ENCODE data around the gene SYNPO2L.
"Not testable (repeated sequence)": the region's sequence is repeated elsewhere in the genome, so short reads cannot be mapped to it uniquely, and the experiment has no call there.

- TF ChIP-seq, protein P1, sequence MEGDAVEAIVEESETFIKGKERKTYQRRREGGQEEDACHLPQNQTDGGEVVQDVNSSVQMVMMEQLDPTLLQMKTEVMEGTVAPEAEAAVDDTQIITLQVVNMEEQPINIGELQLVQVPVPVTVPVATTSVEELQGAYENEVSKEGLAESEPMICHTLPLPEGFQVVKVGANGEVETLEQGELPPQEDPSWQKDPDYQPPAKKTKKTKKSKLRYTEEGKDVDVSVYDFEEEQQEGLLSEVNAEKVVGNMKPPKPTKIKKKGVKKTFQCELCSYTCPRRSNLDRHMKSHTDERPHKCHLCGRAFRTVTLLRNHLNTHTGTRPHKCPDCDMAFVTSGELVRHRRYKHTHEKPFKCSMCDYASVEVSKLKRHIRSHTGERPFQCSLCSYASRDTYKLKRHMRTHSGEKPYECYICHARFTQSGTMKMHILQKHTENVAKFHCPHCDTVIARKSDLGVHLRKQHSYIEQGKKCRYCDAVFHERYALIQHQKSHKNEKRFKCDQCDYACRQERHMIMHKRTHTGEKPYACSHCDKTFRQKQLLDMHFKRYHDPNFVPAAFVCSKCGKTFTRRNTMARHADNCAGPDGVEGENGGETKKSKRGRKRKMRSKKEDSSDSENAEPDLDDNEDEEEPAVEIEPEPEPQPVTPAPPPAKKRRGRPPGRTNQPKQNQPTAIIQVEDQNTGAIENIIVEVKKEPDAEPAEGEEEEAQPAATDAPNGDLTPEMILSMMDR (IDR thresholded peaks at IDR 0.05) = not testable (repeated sequence)
- not testable (repeated sequence) for TF ChIP-seq POLR2AphosphoS5, EP300, POLR2A (IDR thresholded peaks at IDR 0.05)
Measured at GRCh38 chr10:73674546-73674945, 18.7 kb upstream of the SYNPO2L start.
